ENCODE measurements around the gene MRPS12.

The MRPS12 gene

GRCh38 chr19:38900743-38901190 lies 30.0 kb upstream of the MRPS12 start:
- H3K4me3 ChIP-seq (ENCODE audit: control insufficient read depth, low read depth, low read length): no peak overlapping the region
- no peak for TF ChIP-seq CTCF (IDR thresholded peaks at IDR 0.05; ENCODE audit: control insufficient read depth, insufficient read depth, low read depth, low read length, missing control alignments)
- no peak for DNase-seq (ENCODE audit: low read depth)

GRCh38 chr19:38901683-38902082 lies 29.1 kb upstream of the MRPS12 start:
- H3K4me3 ChIP-seq (ENCODE audit: control insufficient read depth, low read depth, low read length): no peak overlapping the region
- no peak for DNase-seq (ENCODE audit: low read depth)
- TF ChIP-seq CTCF (IDR thresholded peaks at IDR 0.05; ENCODE audit: control insufficient read depth, insufficient read depth, low read depth, low read length, missing control alignments): no peak

- no peak for TF ChIP-seq CTCF (IDR thresholded peaks at IDR 0.05; ENCODE audit: control insufficient read depth, insufficient read depth, low read depth, low read length, missing control alignments)
- no peak overlapping the region for H3K4me3 ChIP-seq (ENCODE audit: control insufficient read depth, low read depth, low read length)
- no peak for DNase-seq (ENCODE audit: low read depth)
Observed at GRCh38 chr19:38904581-38905539, 25.9 kb upstream of the MRPS12 start.

- no peak overlapping the region for H3K4me3 ChIP-seq (ENCODE audit: control insufficient read depth, low read depth, low read length)
- TF ChIP-seq CTCF (IDR thresholded peaks at IDR 0.05; ENCODE audit: control insufficient read depth, insufficient read depth, low read depth, low read length, missing control alignments): no peak
- DNase-seq (ENCODE audit: low read depth): no peak
Observed at GRCh38 chr19:38905620-38906019, 25.1 kb upstream of the MRPS12 start.

- no peak for TF ChIP-seq CTCF (IDR thresholded peaks at IDR 0.05; ENCODE audit: control insufficient read depth, insufficient read depth, low read depth, low read length, missing control alignments)
- no peak overlapping the region for H3K4me3 ChIP-seq (ENCODE audit: control insufficient read depth, low read depth, low read length)
- no peak for DNase-seq (ENCODE audit: low read depth)
Observed at GRCh38 chr19:38907227-38907626, 23.5 kb upstream of the MRPS12 start.

GRCh38 chr19:38907670-38908069 lies 23.1 kb upstream of the MRPS12 start:
- no peak for DNase-seq (ENCODE audit: low read depth)
- no peak for TF ChIP-seq CTCF (IDR thresholded peaks at IDR 0.05; ENCODE audit: control insufficient read depth, insufficient read depth, low read depth, low read length, missing control alignments)
- no peak overlapping the region for H3K4me3 ChIP-seq (ENCODE audit: control insufficient read depth, low read depth, low read length)

Measured in AG09309 (cell line).